Measurements from ENCODE around the gene FGF18.

DNA sequence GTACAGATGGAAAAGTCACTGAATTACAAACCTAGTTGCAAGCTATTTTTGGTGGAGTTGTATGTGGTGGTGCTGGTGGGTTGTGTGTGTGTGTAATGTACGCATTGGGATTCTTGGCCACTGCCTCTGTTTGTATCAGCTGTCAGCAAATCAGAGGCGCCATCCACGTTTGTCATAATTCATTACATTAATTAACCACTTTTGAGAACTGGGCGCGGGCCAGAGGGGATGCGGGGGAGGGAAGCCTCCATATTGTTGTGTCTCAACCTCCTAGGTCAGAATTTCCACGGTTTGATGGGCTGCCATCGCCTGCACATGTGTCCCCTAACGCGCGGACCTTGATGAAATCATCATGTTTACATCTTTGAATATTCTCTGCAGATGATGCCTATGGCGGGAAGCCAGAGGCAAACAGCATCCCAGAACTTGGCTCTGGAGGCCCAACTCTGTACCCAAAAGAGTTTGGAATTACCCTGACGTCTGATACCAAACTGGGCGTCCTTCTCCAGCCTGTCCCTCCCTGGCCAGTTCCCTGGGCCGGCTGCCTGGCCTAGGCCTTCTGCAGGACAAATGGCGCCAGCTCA is 54.9 kb downstream of the FGF18 start:
- TF ChIP-seq CTCF (IDR thresholded peaks at IDR 0.05) (no peak), POLR2A (IDR thresholded peaks at IDR 0.05) (no peak)
